Skeletal muscle tissue (tissue), 4 donors: Measurements from ENCODE around the gene CDH22. TPM values are rescaled to one million over a fixed set of nuclear protein-coding genes. Genes with fewer than 3 reads are reported as not detected.

Source experiments
- H3K27ac ChIP-seq: one replicate; pipeline ENCODE4 v1.7.0; 2013; ENCODE audit warnings: mild to moderate bottlenecking, low read depth, low read length, inconsistent platforms
- H3K27me3 ChIP-seq, 3 donors: one replicate each; pipeline ENCODE4 v1.7.0; 2013; ENCODE audit warnings: low read length in 3 of 3; ENCODE audit not compliant: control insufficient read depth in 3 of 3, insufficient read depth in 3 of 3
- H3K36me3 ChIP-seq, 3 donors: one replicate each; pipeline ENCODE4 v1.7.0; 2013; ENCODE audit warnings: low read length in 3 of 3; ENCODE audit not compliant: control insufficient read depth in 3 of 3, insufficient read depth in 3 of 3
- H3K4me1 ChIP-seq, 3 donors: one replicate each; pipeline ENCODE4 v1.7.0; 2013; ENCODE audit warnings: low read length in 3 of 3, mild to moderate bottlenecking in 3 of 3; ENCODE audit not compliant: control insufficient read depth in 3 of 3, insufficient read depth in 3 of 3
- H3K4me3 ChIP-seq, 3 donors: one replicate each; pipeline ENCODE4 v1.7.0; 2013; ENCODE audit warnings: low read length in 3 of 3
- H3K9ac ChIP-seq, 3 donors: one replicate each; pipeline ENCODE4 v1.7.0; 2013; ENCODE audit warnings: low read length in 3 of 3, mild to moderate bottlenecking in 3 of 3, moderate library complexity in 2 of 3, low read depth in 1 of 3
- H3K9me3 ChIP-seq, 3 donors: one replicate each; pipeline ENCODE4 v1.7.0; 2013; ENCODE audit warnings: low read length in 3 of 3; ENCODE audit not compliant: control insufficient read depth in 3 of 3
- total RNA-seq: library from RNA; depleted of rRNA; stranded (reverse); fragments of >200 nt; gene quantifications from one replicate; pipeline ENCODE4 v1.2.3, GENCODE V29; 2014
- donor health status: Osteomylitis.

The CDH22 gene
- total RNA-seq, 1 donor from 2014 or later = 0.52 TPM

DNA sequence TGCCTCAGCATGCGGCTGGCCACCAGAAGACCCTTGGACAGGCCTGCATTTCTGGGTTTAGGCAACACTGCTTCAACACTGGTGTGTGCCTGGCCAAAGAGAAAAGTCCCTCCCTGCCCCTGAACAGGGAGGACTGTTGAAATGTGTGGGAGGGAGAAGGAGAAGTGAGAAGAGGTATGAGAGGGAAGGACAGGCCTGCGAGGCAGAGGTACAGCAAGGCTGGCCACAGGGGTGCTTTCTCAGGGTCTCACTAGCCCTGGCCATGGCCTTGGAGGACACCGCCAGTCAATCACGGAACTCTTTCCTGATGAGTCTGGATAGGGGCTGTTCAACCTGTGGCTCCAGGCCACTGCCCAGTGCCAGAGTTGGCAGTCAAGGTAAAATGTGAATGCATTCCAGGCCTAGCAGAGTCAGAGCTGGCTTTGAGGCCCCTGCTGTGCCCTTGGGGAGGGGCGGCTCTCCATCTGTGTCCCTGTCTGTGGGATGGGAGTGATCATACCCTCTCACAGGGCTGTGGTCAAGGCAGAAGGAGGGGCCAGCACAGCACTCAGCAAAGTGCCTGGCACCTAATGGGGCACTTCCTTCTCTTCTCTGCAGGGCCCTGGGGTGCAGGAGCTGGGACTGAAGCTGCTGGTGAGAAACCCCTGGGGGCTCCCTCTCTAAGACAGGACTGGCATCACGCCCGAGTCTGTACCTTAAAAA lies 43.2 kb upstream of the CDH22 start:
- Histone ChIP-seq H3K9ac (no peak overlapping the region), H3K27me3 (no peaks in the 10 kb centered on the region), H3K36me3 (peaks cover 12 to 43% (median 22%) of the 10 kb centered on the region in 3 donors)

DNA sequence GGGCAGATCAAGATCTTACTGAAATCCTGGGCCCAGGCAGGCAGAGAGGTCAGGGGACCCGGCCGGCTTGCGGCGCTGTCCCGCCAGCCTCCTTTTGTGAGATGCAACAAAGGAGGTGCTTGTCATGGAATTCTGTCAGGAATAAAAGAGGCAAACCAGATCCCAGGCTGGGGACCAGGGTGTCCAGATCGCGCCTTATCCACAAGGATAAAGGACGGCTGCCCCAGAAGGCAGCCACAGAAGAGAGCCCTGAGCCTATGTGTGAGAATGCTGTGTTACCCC lies 42.6 kb upstream of the CDH22 start:
- no peak overlapping the region for H3K4me3 ChIP-seq
- peaks cover under 1 to 11% (median 2%) of the 10 kb centered on the region in 3 donors for H3K4me1 ChIP-seq
- no peak overlapping the region for H3K27ac ChIP-seq
- peaks cover 12 to 37% (median 20%) of the 10 kb centered on the region in 3 donors for H3K36me3 ChIP-seq
- no peaks in the 10 kb centered on the region for H3K9me3 ChIP-seq
- H3K9ac ChIP-seq = no peak overlapping the region
- H3K27me3 ChIP-seq = no peaks in the 10 kb centered on the region

More for the DNA sequence above, 43.2 kb upstream of the CDH22 start:
- no peak overlapping the region for H3K4me3 ChIP-seq
- peaks cover 6 to 16% (median 8%) of the 10 kb centered on the region in 3 donors for H3K4me1 ChIP-seq
- no peaks in the 10 kb centered on the region for H3K9me3 ChIP-seq
- no peak overlapping the region for H3K27ac ChIP-seq

DNA sequence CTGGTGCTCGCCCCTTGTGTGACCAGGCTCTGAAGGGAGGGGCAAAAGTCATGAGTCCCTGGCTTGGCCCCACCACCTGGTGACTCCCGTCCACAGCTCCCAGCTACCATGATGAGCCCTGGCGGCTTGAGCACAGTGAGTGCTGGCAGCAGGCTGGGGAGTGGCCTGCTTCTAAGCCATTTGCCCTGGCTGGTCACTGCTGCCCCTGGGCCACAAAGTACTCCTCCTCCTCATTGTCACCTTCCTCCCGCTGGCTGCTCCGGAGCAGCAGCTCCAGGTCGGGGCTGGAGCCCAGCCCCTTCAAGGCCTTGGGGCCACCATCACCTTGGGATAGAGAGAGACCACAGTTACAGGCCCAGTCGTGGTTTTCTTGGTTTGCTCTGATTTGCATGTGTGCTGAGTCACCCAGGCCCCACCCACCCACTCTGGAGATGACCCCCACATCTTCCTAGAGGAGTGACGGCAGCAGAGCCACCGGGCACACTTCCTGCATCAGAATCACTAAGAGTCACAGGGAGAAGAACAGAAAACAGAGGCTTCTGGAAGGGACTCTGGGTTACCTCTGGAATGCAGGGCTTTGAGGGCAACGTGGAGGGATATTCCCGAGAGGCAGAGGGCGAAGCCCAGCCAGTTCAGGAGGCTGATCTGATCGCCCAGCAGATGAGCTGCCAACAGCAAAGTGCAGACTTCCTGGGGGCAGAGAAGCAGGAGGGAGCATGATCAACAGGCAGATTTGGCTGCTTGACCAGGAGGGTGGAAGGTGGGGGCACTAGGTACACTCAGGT lies 42.1 kb upstream of the CDH22 start:
- no peak overlapping the region for H3K27ac ChIP-seq

DNA sequence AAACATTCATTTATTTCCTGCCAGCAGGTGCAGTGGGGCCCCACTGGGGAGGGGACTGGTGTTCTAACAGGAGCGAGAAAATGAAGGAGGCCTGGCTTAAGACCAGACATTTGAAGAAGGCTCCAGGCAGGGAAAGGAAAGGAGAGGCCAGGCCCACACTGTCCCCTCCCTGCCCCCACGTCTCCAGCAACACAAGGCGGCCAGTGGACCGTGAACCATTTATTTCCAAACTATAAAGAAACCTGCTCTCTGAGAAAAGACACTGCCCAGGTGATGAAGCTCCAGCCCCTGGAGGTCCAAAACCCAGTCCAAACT lies 41.4 kb upstream of the CDH22 start:
- no peaks in the 10 kb centered on the region for H3K9me3 ChIP-seq
- peaks cover 0 to 9% (median 0%) of the 10 kb centered on the region in 3 donors for H3K4me1 ChIP-seq
- H3K9ac ChIP-seq = no peak overlapping the region
- H3K27me3 ChIP-seq = no peaks in the 10 kb centered on the region
- peaks cover 12 to 28% (median 20%) of the 10 kb centered on the region in 3 donors for H3K36me3 ChIP-seq
- H3K4me3 ChIP-seq = no peak overlapping the region
- H3K27ac ChIP-seq = no peak overlapping the region

More for the DNA sequence above, 42.1 kb upstream of the CDH22 start:
- Histone ChIP-seq H3K9me3 (no peaks in the 10 kb centered on the region), H3K4me3 (no peak overlapping the region), H3K9ac (peak overlapping the region in 1 of 3 donors; percentile 33), H3K36me3 (peaks cover 12 to 34% (median 20%) of the 10 kb centered on the region in 3 donors), H3K4me1 (peaks cover 0 to 9% (median 0%) of the 10 kb centered on the region in 3 donors), H3K27me3 (no peaks in the 10 kb centered on the region)

DNA sequence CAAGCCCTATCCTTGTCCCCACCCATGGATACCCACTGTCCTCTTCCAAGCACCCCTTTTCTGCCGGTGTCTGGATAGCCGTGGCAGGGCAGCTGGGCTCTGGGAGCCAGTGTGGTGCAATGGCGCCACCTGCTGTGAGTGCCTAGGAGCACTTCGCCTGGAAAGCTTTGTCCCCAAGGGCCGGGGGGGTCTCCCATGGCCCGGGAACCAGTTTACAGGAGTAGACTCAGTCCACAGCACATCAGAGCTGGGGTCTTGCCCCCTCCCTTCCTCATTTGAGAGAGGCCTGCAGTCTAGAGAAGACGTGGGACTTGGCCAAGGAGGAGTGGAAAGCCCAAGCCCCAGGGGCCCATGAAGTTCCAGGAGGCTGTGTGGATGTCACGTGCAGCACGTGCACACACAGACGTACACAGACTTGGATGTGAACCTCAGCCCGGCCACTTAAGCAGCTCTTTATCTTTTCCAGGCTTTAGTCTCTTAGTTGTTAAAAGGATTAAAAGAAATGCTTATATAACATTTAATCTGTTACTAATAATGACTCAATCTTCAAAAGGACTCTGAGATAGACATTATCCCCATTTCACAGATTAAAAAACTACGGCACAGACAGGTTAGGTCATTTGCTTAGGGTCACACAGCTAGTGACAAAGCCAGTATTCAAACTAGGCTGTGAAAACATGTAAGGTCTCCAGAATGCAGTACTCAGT lies 40.9 kb upstream of the CDH22 start:
- peaks cover 0 to 11% (median 0%) of the 10 kb centered on the region in 3 donors for H3K4me1 ChIP-seq
- H3K27ac ChIP-seq = no peak overlapping the region
- H3K36me3 ChIP-seq = peaks cover 12 to 23% (median 20%) of the 10 kb centered on the region in 3 donors
- no peaks in the 10 kb centered on the region for H3K27me3 ChIP-seq
- H3K9me3 ChIP-seq = no peaks in the 10 kb centered on the region
- no peak overlapping the region for H3K9ac ChIP-seq
- H3K4me3 ChIP-seq = no peak overlapping the region

DNA sequence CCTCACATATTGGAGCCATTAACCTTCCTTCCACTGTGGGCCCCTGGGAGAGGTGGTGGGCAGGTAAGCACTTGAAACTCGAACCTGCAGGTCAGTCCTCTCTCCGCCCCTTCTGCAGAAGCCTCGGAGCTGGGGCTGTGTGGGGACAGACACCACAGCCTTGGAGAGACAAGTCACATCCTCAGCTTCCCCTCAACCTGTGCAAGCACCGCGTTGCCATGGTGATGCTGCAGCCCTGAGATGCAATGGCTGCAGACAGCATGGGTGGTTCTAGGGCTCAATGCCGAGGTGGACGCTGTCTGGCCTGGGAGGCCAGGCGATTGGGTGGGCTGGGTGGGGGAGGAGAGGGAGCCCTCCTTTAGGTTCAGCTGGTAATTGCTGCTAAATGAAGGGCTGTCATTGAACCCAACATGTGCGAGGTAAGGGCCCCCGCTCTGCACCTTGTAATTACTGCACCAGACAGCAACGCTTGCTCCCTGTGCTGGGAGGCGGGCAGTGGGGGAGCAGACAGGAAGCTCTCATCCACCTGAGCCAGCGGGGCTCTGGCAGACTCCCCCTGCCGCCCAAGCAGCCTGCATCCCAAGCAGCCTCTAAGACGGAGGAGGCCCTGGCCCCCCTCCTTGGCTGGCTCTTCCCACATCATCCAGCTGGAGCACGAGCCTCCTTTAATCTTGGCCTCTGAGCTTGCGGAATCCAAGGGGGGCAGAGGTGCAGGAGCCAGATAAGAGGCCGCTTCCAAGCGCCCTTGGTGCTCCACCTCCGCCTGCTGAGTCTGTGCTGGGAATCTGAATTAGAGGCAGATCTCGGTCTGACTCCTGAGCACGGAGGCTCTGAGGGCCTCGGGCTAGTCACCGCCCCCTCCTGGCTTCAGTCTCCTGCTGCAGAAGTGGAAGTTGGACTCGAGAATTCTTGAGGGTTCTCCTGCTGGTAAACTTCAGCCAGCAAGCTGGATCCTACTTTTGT lies 39.8 kb upstream of the CDH22 start:
- H3K9me3 ChIP-seq = no peaks in the 10 kb centered on the region
- no peak overlapping the region for H3K4me3 ChIP-seq
- peaks cover 12 to 23% (median 20%) of the 10 kb centered on the region in 3 donors for H3K36me3 ChIP-seq
- H3K27ac ChIP-seq = no peak overlapping the region
- peaks cover 4 to 21% (median 8%) of the 10 kb centered on the region in 3 donors for H3K4me1 ChIP-seq
- H3K27me3 ChIP-seq = peaks cover 0 to 7% (median 3%) of the 10 kb centered on the region in 3 donors
- H3K9ac ChIP-seq = no peak overlapping the region

DNA sequence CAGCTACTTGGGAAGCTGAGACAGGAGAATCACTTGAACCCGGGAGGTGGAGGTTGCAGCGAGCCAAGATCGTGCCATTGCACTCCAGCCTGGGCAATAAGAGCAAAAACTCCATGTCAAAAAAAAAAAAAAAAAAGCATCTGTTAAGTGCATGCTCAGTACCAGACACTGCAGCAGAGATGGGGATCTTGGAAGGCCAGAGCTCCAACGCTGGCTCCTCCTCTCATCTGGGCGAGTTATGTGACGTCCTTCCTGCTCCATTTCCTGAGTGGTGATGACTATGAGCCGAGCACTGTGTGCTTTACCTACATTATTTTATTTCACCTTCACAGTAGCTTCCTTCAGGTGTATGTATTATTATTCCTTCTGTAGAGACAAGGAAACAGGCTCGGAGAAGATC lies 38.5 kb upstream of the CDH22 start:
- Histone ChIP-seq H3K4me3 (no peak overlapping the region), H3K4me1 (peaks cover 11 to 34% (median 17%) of the 10 kb centered on the region in 3 donors), H3K27me3 (peaks cover 9 to 18% (median 17%) of the 10 kb centered on the region in 3 donors), H3K27ac (no peak overlapping the region), H3K9me3 (no peaks in the 10 kb centered on the region), H3K9ac (no peak overlapping the region), H3K36me3 (peaks cover 12 to 19% (median 18%) of the 10 kb centered on the region in 3 donors)

DNA sequence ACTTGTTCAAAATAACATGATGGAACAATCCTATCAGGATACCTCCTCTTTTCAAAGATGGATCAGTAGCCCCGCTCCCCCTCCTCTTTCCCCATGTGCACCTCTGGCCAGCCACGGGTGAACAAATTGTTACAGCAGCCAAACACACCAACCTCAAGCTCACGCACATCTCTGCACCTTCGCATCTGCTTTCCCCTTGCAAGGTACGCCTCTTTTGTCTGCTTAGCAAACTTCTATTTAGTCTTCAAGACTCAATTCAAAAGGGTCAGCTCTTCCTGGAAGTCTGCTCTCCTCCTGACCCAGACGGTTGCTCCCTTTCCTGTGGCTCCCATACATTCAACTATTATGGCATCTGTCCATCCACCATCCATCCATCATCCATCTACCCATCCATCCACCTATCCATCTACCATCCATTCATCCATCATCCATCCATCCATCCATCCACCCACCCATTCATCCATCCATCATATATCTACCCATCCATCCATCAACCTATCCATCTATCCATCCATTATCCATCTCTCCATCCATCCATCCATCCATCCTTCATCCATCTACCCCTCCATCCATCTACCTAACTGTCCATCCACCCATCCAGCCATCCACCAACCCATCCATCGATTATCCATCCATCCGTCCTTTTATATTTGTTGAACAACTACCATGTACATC lies 36.3 kb upstream of the CDH22 start:
- Histone ChIP-seq H3K9ac (no peak overlapping the region), H3K4me3 (no peak overlapping the region), H3K9me3 (no peaks in the 10 kb centered on the region), H3K27me3 (peaks cover 20 to 27% (median 25%) of the 10 kb centered on the region in 3 donors), H3K36me3 (no peaks in the 10 kb centered on the region), H3K27ac (no peak overlapping the region), H3K4me1 (peaks cover 11 to 34% (median 17%) of the 10 kb centered on the region in 3 donors)

DNA sequence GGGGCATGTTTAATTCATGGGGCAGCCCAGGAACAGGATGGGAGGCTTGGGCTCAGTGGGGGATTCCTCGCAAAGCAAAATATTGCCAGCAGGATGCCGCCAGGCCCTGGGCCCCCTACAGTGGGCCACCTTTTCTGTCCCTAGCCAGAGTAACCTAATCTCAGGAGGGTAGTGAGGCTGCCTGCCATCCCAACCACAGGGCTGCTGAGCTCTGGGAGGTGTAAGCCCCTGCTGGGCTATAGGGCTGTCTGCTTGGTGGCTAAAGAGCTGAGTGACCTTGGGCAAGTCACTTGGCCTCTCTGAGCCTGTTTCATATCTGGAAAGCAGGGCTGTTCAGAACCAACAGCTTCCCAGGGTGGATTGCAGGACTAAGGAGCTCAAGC lies 35.7 kb upstream of the CDH22 start:
- Histone ChIP-seq H3K36me3 (no peaks in the 10 kb centered on the region), H3K27ac (peak overlapping the region; percentile 61), H3K9me3 (no peaks in the 10 kb centered on the region), H3K4me1 (peaks cover 11 to 32% (median 17%) of the 10 kb centered on the region in 3 donors), H3K9ac (no peak overlapping the region), H3K27me3 (peaks cover 26 to 32% (median 32%) of the 10 kb centered on the region in 3 donors), H3K4me3 (no peak overlapping the region)
